Measurements from ENCODE around the gene SMARCA2.

The SMARCA2 gene

DNA sequence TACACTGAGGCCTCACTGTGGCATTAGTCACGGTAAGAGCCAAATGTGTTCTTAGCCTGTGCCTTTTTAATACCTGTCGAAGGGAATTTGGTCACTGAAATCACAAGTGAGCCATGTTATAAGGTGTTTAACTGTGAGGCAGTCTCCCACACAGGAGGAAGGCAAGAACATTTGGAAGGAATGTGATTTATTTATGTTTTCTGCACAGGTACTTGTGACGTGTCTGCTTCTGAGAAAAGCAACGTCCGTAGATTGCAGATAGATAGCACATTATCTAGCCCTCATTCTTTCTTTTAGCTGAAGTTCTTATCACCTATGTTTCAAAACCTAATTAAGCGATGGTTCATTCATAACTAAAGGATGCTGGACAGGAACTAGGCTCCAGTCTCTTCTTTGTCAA is 19.0 kb upstream of the SMARCA2 start:
- H3K9me3 ChIP-seq (ENCODE audit: severe bottlenecking), result no peaks in the 10 kb centered on the region
- TF ChIP-seq CTCF (IDR thresholded peaks at IDR 0.05; ENCODE audit: poor library complexity, severe bottlenecking), result no peak
- H3K4me3 ChIP-seq (ENCODE audit: severe bottlenecking), result no peak overlapping the region
- H3K36me3 ChIP-seq (ENCODE audit: low read depth), result no peaks in the 10 kb centered on the region
- DNase-seq (ENCODE audit: low spot score) (no peak), ATAC-seq (ENCODE audit: low read depth) (no peak)
- no peak overlapping the region for H3K27ac ChIP-seq (ENCODE audit: poor library complexity, severe bottlenecking)
- H3K4me1 ChIP-seq (ENCODE audit: insufficient read depth, poor library complexity, severe bottlenecking), result no peaks in the 10 kb centered on the region
- peaks cover 10% of the 10 kb centered on the region for H3K27me3 ChIP-seq (ENCODE audit: insufficient read depth, poor library complexity, severe bottlenecking)

- no peak overlapping the region for H3K27ac ChIP-seq (ENCODE audit: poor library complexity, severe bottlenecking)
- H3K4me3 ChIP-seq (ENCODE audit: severe bottlenecking), result no peak overlapping the region
- ATAC-seq (ENCODE audit: low read depth) (no peak), DNase-seq (ENCODE audit: low spot score) (no peak)
- no peaks in the 10 kb centered on the region for H3K36me3 ChIP-seq (ENCODE audit: low read depth)
- H3K9me3 ChIP-seq (ENCODE audit: severe bottlenecking), result no peaks in the 10 kb centered on the region
- H3K4me1 ChIP-seq (ENCODE audit: insufficient read depth, poor library complexity, severe bottlenecking), result no peaks in the 10 kb centered on the region
- TF ChIP-seq CTCF (IDR thresholded peaks at IDR 0.05; ENCODE audit: poor library complexity, severe bottlenecking), result no peak
- peaks cover 12% of the 10 kb centered on the region for H3K27me3 ChIP-seq (ENCODE audit: insufficient read depth, poor library complexity, severe bottlenecking)
Measured at GRCh38 chr9:1997646-1998045, 17.5 kb upstream of the SMARCA2 start.

DNA sequence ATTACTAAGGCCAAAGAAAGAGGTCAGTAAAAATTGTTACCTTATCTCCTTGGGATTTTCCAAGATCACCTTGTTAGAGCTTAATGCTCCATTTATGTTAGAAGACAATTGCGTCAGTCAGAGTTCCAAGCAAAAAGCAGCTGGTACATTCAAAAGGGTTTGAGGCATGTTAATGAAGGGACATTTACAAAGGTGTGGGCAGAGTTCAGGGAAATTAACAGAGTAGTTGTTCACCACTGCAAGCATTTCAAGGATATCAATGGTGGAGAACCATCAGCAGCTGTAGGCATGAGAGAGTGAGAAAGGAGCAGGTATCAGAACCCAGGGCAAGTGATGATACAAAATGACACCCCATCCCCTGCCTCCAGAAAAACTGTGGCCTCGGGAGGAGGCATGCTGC is 17.0 kb upstream of the SMARCA2 start:
- ATAC-seq (ENCODE audit: low read depth) (no peak), DNase-seq (ENCODE audit: low spot score) (no peak)
- Histone ChIP-seq H3K36me3 (ENCODE audit: low read depth) (no peaks in the 10 kb centered on the region), H3K4me3 (ENCODE audit: severe bottlenecking) (no peak overlapping the region), H3K9me3 (ENCODE audit: severe bottlenecking) (no peaks in the 10 kb centered on the region), H3K4me1 (ENCODE audit: insufficient read depth, poor library complexity, severe bottlenecking) (no peaks in the 10 kb centered on the region), H3K27ac (ENCODE audit: poor library complexity, severe bottlenecking) (no peak overlapping the region), H3K27me3 (ENCODE audit: insufficient read depth, poor library complexity, severe bottlenecking) (peaks cover 12% of the 10 kb centered on the region)
- TF ChIP-seq CTCF (IDR thresholded peaks at IDR 0.05; ENCODE audit: poor library complexity, severe bottlenecking), result no peak

DNA sequence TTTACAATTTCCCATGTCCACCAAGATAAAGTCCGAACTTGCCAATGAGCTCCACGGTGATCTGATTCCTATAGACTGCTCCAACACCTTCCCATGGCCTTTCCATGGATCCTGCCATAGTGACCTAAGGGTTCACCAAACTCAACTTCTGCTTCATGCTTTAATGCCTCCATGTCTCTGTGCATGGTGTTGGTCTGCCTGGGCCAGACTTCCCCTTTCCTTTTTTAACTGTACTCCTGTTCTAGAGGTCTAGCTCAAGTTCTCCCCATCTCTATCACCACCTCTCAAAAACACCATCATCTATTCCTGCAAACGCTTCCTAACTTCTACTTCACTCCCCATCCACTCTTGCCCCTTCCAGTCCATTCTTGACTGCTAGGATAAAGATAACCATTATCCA is 14.8 kb upstream of the SMARCA2 start:
- ATAC-seq (ENCODE audit: low read depth) (no peak), DNase-seq (ENCODE audit: low spot score) (no peak)
- Histone ChIP-seq H3K27me3 (ENCODE audit: insufficient read depth, poor library complexity, severe bottlenecking) (peaks cover 12% of the 10 kb centered on the region), H3K27ac (ENCODE audit: poor library complexity, severe bottlenecking) (no peak overlapping the region), H3K36me3 (ENCODE audit: low read depth) (no peaks in the 10 kb centered on the region), H3K4me1 (ENCODE audit: insufficient read depth, poor library complexity, severe bottlenecking) (no peaks in the 10 kb centered on the region), H3K4me3 (ENCODE audit: severe bottlenecking) (no peak overlapping the region), H3K9me3 (ENCODE audit: severe bottlenecking) (no peaks in the 10 kb centered on the region)
- TF ChIP-seq CTCF (IDR thresholded peaks at IDR 0.05; ENCODE audit: poor library complexity, severe bottlenecking), result no peak

DNA sequence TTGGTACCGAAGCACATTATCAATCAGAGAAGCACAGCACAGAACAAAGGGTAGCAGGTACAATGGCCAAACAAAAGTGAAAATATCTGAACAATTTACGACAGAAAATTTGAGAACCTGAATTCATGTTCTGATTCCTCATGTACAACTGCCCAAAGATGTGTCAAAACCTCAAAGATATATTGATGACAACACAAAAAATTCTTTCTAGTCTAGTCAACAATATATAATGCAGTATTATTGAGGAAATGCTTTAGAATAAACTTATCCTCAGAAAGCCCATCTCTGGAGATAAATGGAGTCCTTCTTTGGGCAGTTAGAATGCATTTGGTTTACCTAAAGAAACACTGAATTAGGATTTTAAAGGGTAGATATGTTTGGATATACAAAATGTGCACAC is 6.8 kb upstream of the SMARCA2 start:
- no peaks in the 10 kb centered on the region for H3K4me1 ChIP-seq (ENCODE audit: insufficient read depth, poor library complexity, severe bottlenecking)
- ATAC-seq (ENCODE audit: low read depth) (no peak), DNase-seq (ENCODE audit: low spot score) (no peak)
- no peak overlapping the region for H3K27ac ChIP-seq (ENCODE audit: poor library complexity, severe bottlenecking)
- no peak for TF ChIP-seq CTCF (IDR thresholded peaks at IDR 0.05; ENCODE audit: poor library complexity, severe bottlenecking)
- no peaks in the 10 kb centered on the region for H3K27me3 ChIP-seq (ENCODE audit: insufficient read depth, poor library complexity, severe bottlenecking)
- no peak overlapping the region for H3K4me3 ChIP-seq (ENCODE audit: severe bottlenecking)
- H3K36me3 ChIP-seq (ENCODE audit: low read depth), result no peaks in the 10 kb centered on the region
- no peaks in the 10 kb centered on the region for H3K9me3 ChIP-seq (ENCODE audit: severe bottlenecking)
